GM21619 (cell line): ENCODE measurements around the gene SUGP2.

Experiments
- ATAC-seq: cut with Tn5 transposase; IDR thresholded peaks from one replicate; pipeline ENCODE4 v1.9.1; 2021; ENCODE audit not compliant: unreplicated experiment

The SUGP2 gene

DNA sequence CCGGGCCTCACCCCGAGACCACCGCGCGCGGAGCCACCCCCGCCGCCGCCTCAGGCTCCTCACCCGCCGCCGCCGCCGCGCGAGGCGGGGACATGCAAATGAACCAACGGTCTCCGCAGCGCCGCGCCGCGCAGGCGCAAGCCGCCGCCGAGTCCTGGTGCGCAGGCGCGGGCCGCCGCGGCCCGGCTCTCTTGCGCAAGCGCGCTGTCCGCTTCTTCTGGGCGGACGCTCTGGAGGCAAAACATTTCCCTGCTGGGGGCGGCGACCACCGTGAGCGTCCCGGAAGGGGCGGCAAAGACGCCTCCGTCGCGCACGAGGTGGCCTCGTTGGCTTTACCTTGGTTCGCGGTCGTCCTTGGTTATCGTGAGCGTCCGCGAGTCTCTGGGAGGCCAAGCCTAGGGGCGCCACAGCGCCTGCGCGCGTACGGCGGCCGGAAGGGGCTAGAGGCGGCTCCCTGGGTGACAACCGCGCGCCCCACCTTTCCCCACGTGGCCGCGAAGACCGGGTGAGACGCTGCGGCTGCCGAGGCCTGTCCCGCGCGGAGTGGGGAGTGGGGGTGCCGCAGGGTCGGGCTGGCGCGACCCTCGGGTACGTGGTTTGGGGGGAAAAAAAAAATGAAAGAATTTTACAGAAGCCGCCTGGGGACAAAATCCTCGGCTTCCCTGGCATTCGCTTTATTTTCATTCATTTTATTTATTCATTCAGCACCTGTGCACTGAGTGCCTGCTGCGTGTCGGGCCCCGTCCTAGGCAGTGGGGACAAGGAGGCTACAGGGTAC, at the start of gene SUGP2, which contains the start of gene ARMC6:
Gene SUGP2, minus strand, starts transcription at position 92 of the 778 bp plus-strand sequence. CDS start 2,446 bp downstream, outside the sequence.
Gene ARMC6, plus strand, starts transcription at position 178 of the 778 bp plus-strand sequence. CDS start 607 bp downstream, outside the sequence.
- peak; percentile 64 for ATAC-seq

GRCh38 chr19:19081642-19082151, 48.4 kb upstream of the SUGP2 start:
- ATAC-seq, result no peak

- no peak for ATAC-seq
These were observed 46.3 kb upstream of the SUGP2 start for GRCh38 chr19:19079571-19079970.

GRCh38 chr19:19078801-19079200, 45.5 kb upstream of the SUGP2 start:
- ATAC-seq, result no peak

DNA sequence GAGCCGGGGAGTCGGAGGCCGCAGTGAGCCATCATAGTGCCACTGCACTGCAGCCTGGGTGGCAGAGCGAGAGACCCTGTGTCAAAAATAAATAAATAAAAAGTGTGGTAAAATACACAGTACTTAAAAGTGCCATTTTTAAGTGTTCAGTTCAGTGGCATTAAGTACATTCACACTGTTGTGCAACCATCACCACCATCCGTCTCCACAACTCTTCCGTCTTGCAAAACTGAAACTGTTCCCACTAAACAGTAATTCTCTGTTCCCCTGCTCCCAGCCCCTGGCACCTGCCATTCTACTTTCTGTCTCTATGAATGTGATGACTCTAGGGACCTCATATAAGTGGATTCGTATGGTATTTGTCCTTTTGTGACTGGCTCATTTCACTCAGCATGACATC, 43.8 kb upstream of the SUGP2 start:
- ATAC-seq, result no peak

GRCh38 chr19:19076476-19076875, 43.2 kb upstream of the SUGP2 start:
- ATAC-seq, result no peak

DNA sequence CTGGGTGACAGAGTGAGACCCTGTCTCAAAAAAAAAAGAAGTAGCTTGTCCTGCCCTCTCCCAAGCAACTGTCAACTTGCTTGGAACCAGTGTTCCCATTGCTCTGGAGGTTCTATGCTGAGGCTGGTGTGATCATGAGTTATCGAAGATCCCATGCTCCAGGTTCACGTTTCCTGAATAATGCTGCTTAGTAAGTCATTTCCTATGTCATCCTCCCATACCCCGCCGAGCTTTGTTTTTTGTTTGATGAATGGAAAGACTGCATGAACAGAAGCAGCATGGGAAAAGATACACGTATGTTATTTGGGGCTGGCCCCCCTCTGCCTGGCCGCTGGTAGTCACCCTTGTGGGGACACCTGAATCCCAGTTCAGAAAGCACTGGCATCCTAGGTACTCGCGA, 41.8 kb upstream of the SUGP2 start:
- no peak for ATAC-seq

DNA sequence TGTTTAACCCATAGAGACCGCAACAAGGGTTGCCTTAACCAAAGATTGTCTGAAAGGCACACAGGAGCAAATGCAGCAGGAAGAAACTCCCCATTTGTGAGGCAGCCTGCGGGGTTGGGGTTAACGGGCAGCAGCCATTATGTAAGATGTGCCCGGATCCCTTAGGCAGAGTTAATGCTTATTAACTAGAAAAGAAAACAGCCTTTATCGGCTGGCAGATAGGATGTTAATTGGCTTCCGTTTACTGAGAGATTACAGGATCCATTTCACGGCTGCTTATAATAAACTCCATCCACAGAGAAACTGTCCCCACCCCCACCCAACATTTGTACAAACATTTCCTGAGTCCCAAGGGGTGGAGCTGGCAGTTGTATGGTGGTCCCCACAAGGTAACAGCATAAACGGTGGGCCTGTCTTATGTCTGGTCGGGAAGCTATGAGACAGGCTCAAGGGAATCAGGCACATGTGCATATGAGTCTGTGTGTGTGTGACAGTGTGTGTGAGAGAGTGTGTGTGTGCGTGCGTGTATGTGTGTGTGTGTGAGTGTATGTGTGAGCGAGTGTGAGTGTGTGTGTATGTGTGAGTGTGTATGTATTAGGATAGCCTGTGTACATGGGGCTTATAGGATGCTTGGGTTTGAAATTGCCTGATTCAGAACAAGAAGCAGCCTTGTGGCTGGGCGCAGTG, 41.0 kb upstream of the SUGP2 start:
- ATAC-seq, result no peak

DNA sequence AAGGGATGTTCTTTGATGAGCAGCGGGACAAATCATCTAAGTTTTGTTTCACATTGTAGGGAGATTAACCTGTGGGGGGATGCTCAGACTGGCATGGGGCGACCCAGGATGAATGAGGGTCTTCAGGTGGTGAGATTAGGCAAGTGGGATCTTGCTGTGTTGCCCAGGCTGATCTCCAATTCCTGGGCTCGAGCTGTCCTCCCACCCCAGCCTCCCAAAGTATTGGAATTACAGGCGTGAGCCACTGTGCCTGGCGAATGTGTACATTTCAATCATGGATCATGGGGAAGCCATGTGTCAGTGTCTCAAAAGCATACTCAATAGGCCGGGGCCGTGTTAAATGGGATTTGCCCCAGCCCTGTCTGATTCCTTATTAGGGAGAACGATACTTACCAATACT, 38.6 kb upstream of the SUGP2 start:
- ATAC-seq, result no peak

DNA sequence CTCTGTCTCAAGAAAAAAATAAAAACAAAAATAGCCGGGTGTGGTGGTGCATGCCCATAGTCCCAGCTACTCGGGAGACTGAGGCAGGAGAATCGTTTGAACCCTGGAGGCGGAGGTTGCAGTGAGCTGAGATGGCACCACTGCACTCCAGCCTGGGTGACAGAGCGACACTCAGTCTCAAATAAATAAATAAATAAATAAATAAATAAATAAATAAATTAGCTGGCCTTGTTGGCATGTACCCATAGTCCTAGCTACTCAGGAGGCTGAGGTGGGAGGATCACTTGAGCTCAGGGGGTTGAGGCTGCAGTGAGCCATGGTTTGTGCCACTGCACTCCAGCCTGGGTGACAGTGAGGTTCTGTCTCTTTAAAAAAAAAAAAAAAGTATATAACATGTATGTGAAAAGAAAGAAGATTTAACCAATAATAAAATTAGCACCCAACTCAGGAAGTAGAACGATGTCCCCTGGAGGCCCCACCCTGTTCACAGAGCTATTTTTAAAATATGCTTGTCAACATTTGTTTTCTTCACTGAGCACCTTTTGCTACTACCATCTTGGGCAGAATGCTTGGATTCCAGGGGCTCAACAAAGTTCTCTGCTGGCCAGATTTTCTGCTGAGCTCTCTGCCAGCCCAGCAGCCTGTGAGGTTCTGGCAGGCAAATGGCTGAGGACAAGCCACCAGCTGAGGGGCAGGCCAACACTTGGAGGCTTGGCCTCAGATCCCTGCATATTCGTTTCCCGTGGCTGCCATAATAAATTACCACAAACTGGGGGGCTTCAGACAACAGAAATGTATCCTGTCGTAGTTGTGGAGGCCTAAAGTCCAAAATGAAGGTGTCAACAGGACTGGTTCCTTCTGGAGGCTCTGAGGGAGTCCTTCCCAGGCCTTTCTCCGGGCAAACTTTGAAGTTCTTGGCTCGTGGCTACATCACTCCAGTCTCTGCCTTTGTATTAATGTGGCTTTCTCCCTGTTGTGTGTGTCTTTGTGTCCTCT, 35.6 kb upstream of the SUGP2 start:
- no peak for ATAC-seq

GRCh38 chr19:19067276-19068072, 34.2 kb upstream of the SUGP2 start:
- ATAC-seq, result no peak

- no peak for ATAC-seq
These were observed 31.8 kb upstream of the SUGP2 start for GRCh38 chr19:19064811-19065745.

DNA sequence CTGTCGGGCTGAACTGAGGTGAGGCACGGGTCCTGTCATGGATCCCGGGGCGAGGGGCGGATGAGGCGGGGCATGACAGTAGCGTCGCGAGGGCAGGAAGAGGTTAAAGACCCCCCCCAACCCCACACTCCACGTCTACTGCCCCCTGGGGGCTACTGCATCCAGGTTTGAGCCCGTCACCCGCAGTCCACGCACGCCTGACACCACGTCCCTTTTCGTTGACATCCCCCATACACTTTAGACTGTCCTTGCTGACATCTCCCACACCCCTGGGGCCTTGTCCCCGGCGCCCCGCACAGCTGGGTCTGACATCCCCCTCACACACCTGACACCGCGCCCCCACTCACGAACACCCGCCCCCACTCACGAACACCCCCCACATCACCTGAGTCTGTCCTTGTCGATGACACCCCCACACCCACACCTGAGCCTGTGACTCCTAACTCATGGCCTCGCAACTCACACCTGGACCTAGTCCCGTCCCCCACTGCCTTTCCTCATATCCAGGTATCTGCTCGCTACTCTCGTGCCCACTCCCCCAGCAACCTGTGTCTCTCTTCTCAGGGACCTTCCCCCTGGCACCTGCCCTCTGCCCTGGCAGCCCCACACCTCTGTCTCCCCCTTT, 30.9 kb upstream of the SUGP2 start:
- no peak for ATAC-seq

- peak; percentile 92 for ATAC-seq
These were observed 30.1 kb upstream of the SUGP2 start, which contains the start of gene SLC25A42 for GRCh38 chr19:19063183-19064097. Gene SLC25A42 (plus strand): TSS chr19:19063994. CDS start chr19:19096125, 32,131 bp downstream.

GRCh38 chr19:19062454-19063182, 29.3 kb upstream of the SUGP2 start:
- ATAC-seq, result no peak

DNA sequence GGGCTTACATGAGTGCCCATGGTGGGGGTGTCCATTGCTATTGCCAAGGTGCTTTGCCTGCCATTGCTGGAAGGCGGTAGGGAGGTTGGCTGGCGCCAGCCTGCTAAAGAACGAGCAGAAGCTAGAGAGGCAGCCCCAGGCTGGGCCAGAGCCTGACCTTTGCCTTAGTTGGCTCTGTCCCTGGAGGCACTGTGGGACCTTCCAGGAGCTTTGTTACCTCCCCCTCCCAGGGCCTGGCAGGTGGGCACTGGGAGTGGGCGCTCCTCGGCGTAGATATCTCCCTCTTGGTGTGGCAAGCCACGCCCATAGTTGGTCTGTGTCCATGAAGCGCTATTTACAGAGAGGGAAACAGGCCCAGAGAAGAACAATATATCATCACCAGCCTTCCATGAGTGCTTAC, 28.2 kb upstream of the SUGP2 start:
- ATAC-seq, result no peak
